Activated CD4-positive, alpha-beta memory T cell treated with anti-CD3 and anti-CD28 coated beads for 36 hours (primary cell): ENCODE data around the gene MRPS23. TPM values are rescaled to one million over a fixed set of nuclear protein-coding genes. Genes with fewer than 3 reads are reported as not detected.

ENCODE experiments used
- CTCF ChIA-PET: fragments of 350-600 bp; sonication (Branson Sonifier 250); formaldehyde crosslinking; loops from one replicate; lab custom pipeline; 2021; ENCODE audit warnings: antibody characterized with exemption, inconsistent platforms; lab: Charles Lee
- POLR2A ChIA-PET: fragments of 350-600 bp; sonication (Branson Sonifier 250); formaldehyde crosslinking; loops from one replicate; lab custom pipeline; 2021; ENCODE audit warnings: antibody characterized with exemption; lab: Charles Lee
- DNase-seq: peaks from one replicate; pipeline ENCODE4 v3.0.0-alpha.2; 2020
- H3K27ac Mint-ChIP-seq: one replicate; pipeline ENCODE4 v1.8.0; 2021; ENCODE audit warnings: mixed read lengths
- H3K27me3 Mint-ChIP-seq: one replicate; pipeline ENCODE4 v1.8.0; 2021; ENCODE audit warnings: mixed read lengths
- H3K36me3 Mint-ChIP-seq: one replicate; pipeline ENCODE4 v1.8.0; 2021; ENCODE audit warnings: mixed read lengths
- H3K4me1 Mint-ChIP-seq: one replicate; pipeline ENCODE4 v1.8.0; 2021; ENCODE audit warnings: low read depth, mixed read lengths
- H3K4me3 Mint-ChIP-seq: one replicate; pipeline ENCODE4 v1.8.0; 2021; ENCODE audit warnings: mild to moderate bottlenecking, mixed read lengths
- H3K9me3 Mint-ChIP-seq: one replicate; pipeline ENCODE4 v1.8.0; 2021; ENCODE audit warnings: mixed read lengths
- intact Hi-C: fragments of 100-400 bp; cut with micrococcal nuclease; formaldehyde crosslinking; loops from one replicate; pipeline ENCODE4 v1.15.1; 2023
- total RNA-seq, 2 experiments: library from RNA; stranded (reverse); gene quantifications; one replicate each; pipeline ENCODE4 v1.2.3, GENCODE V29; 2021

The MRPS23 gene
- total RNA-seq, 2 experiments from 2014 or later = 58.2 to 64.1 TPM

DNA sequence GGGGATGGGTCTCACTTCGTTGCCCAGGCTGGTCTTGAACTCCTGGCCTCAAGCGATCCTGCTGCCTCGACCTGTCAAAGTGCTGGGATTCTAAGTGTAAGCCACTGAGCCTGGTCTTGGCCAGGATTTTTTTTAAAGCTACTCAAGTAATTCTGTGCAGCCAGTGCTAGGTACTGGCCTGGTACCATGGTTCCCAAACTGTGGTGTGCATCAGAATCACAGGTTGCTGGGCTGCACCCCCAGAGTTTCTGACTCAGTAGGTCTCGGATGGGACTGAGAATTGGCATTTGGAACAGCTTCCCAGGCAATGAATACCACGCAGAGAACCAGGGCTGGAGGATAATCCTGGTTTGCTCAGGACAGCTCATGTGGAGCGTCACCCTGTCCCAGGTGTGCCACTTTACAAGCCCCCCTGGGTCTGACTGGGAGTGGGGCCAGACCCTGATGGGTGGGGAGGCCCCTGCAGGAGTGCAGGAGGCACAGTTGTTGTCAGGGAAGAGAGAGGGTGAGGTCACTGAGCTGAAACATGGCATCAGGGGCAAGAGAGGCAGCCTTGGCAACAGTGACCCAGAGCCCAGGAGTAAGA, 10.7 kb upstream of the MRPS23 start:
- intact Hi-C loops = no loop called here
- DNase-seq = no peak
- CTCF ChIA-PET = interaction anchor here (0.8 to 9.4 kb wide), 20 partner anchors 10 to 389 kb away, joined by 3 to 170 read pairs (median 5); partner anchors contain the start of genes CUEDC1, MRPS23 and SRSF1
- POLR2A ChIA-PET = interaction anchor here (1.4 to 2.8 kb wide), 4 partner anchors 10 to 136 kb away, joined by 5 to 9 read pairs (median 8); partner anchors contain the start of gene MRPS23
- H3K9me3 Mint-ChIP-seq = no peaks in the 10 kb centered on the region
- no peak overlapping the region for H3K27ac Mint-ChIP-seq
- H3K4me3 Mint-ChIP-seq = peak overlapping the region; percentile 71
- peaks cover 13% of the 10 kb centered on the region for H3K4me1 Mint-ChIP-seq
- no peaks in the 10 kb centered on the region for H3K36me3 Mint-ChIP-seq
- H3K27me3 Mint-ChIP-seq = peaks cover 10% of the 10 kb centered on the region

DNA sequence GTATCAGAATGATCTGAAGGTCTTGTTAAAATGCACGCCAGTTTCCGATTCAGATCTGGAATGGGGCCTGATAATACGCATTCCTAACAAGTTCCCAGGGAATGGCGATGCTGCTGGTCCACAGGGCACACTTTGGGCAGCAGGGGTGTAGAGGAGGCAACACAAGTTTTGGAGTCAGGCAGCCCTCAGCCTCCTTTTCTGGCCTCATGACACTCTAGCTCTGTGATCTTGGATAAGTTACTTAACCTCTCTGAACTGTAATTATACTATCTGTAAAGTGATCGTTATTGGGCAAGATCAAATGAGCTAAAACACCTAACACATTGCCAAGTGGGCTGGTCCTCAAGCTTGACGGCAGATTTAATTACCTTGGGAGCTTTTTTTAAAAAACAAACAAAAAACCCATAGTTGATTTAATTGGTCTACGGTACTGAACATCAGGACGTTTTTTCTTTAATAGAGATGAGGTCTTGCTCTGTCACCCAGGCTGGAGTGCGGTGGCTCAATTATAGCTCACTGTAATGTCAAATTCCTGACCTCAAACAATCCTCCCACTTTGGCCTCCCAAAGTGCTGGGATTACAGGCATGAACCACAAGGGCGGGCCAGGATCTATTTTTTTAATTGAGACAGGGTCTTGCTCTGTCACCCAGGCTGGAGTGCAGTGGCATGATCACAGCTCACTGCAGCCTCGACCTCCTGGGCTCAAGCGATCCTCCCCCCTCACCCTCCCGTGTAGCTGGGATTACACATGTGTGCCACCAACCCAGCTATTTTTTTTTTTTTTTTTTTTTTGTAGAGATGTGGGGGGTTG, 10.0 kb upstream of the MRPS23 start:
- no peak for DNase-seq
- ChIA-PET CTCF (interaction anchor here (0.7 to 9.4 kb wide), 25 partner anchors 8 to 390 kb away, joined by 3 to 170 read pairs (median 5); partner anchors contain the start of genes CUEDC1, MRPS23 and SRSF1), POLR2A (interaction anchor here (1.4 to 2.8 kb wide), 4 partner anchors 10 to 137 kb away, joined by 5 to 9 read pairs (median 8); partner anchors contain the start of gene MRPS23)
- Mint-ChIP-seq H3K27me3 (peaks cover 10% of the 10 kb centered on the region), H3K4me1 (peaks cover 13% of the 10 kb centered on the region), H3K36me3 (no peaks in the 10 kb centered on the region), H3K4me3 (no peak overlapping the region), H3K27ac (no peak overlapping the region), H3K9me3 (no peaks in the 10 kb centered on the region)
- intact Hi-C loops = loop anchor here (10.0 kb wide), 1 partner anchor 225 kb away; the partner anchor contains the start of gene DYNLL2

DNA sequence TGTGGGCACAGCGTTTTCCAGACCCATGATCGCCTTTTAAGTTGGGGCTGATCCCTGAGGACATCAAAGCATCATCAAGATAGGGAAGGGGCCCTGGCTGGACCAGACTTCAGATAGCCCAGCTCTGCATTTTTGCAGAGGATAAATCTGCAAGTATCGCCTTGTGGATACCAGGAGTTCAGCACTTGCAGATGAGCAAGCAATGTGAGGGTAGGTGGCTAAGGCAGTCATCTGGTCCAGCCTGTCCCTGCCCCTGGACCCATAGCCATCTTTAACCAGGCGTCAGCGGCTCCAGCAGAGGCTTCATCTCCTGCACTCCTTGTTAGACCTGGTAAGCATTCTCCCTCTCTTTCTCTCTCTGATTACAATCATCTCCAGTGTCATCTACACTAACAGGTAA, 9.0 kb upstream of the MRPS23 start:
- CTCF ChIA-PET = interaction anchor here (0.8 to 9.4 kb wide), 19 partner anchors 8 to 295 kb away, joined by 3 to 170 read pairs (median 9); partner anchors contain the start of genes MRPS23 and SRSF1

DNA sequence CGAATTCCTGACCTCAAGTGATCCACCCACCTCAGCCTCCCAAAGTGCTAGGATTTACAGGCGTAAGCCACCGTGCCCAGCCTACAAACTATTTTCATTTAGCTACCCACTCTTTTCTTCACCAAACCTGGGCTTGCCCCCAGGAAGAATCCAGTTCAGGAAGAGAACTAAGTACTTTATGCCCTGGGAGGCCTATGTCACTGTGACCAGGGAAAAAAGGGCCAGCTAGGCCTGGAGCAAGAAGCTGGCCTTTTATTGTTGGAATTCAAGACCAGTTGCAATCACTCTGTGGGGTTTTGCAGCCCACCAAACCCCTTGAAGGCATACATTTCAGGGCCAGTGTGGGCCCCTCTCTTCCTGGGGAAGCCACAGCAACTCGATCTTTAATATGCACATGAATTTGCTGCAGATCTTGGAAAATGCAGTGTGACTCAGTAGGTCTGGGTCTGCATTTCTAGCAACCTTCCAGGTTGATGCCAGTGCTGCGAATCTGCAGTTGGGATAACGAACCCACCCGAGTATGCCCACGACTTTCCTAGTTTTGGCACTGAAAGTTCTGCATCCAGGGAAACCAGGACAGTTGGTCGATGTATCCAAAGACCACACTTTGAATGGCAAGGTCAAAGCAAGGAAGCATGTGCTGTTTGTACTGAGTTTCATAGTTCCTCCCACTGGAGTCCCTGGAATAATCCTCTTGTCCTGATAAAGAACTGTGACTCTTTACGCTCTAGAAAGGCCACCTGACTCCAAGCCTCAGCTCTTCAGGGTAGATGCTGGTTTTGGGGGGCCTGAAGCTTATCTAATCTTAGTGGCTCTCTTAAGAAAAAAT, 7.2 kb upstream of the MRPS23 start:
- H3K27ac Mint-ChIP-seq = no peak overlapping the region
- intact Hi-C loops = loop anchor here (10.0 kb wide), 1 partner anchor 228 kb away; the partner anchor contains the start of gene DYNLL2
- DNase-seq = no peak

More for the DNA sequence above, 9.0 kb upstream of the MRPS23 start:
- H3K27me3 Mint-ChIP-seq = peaks cover 10% of the 10 kb centered on the region
- no peak overlapping the region for H3K4me3 Mint-ChIP-seq
- H3K9me3 Mint-ChIP-seq = no peaks in the 10 kb centered on the region
- no peaks in the 10 kb centered on the region for H3K36me3 Mint-ChIP-seq
- H3K27ac Mint-ChIP-seq = no peak overlapping the region
- intact Hi-C loops = loop anchor here (1.0 to 10.0 kb wide), 3 partner anchors 136 to 254 kb away; partner anchors contain the start of gene DYNLL2
- POLR2A ChIA-PET = interaction anchor here (0.8 to 2.4 kb wide), 3 partner anchors 11 to 141 kb away, joined by 3 to 8 read pairs (median 4); no protein-coding TSS in a partner anchor
- DNase-seq = no peak
- peaks cover 13% of the 10 kb centered on the region for H3K4me1 Mint-ChIP-seq

DNA sequence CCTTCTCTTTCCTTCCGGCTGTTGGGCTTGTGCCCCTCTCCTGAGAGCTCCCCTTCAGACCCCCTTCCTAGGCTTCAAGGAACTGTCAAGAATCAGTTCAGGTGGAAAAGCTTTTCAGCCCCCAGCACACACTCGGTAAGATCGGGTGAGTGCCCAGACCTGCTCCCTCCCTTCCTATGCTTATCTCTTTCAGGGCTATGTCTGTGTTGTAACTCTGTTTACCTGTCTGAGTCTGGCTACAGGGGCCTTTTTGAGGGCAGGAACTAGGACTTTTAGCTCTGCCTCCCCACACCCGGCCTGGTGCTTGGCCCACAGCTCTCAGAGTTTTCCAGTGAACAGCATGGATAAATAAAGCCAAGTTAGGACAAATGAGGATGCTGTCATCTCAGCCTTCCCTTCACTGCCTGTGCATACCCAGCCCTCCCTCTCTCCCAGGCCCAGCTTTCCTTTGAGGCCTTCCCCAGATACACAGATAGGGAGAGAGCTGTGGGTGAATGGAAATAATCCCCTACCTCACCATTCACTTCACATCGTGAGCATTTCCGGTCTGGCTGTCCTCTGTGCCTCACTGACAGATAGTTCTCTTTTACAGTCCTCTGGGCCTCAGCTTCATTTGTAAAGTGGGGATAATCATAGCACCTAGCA, 5.7 kb upstream of the MRPS23 start:
- H3K4me1 Mint-ChIP-seq = peaks cover 14% of the 10 kb centered on the region
- H3K9me3 Mint-ChIP-seq = no peaks in the 10 kb centered on the region
- intact Hi-C loops = loop anchor here (10.0 kb wide), 1 partner anchor 229 kb away; the partner anchor contains the start of gene DYNLL2
- ChIA-PET POLR2A (interaction anchor here (0.7 kb wide), 1 partner anchor 144 kb away, joined by 3 read pairs; no protein-coding TSS in a partner anchor), CTCF (interaction anchor here (0.9 to 9.4 kb wide), 6 partner anchors 22 to 257 kb away, joined by 3 to 170 read pairs (median 6); no protein-coding TSS in a partner anchor)
- peaks cover 6% of the 10 kb centered on the region for H3K27me3 Mint-ChIP-seq
- no peak for DNase-seq
- no peaks in the 10 kb centered on the region for H3K36me3 Mint-ChIP-seq
- no peak overlapping the region for H3K4me3 Mint-ChIP-seq
- no peak overlapping the region for H3K27ac Mint-ChIP-seq

More for the DNA sequence above, 7.2 kb upstream of the MRPS23 start:
- Mint-ChIP-seq H3K27me3 (peaks cover 8% of the 10 kb centered on the region), H3K9me3 (no peaks in the 10 kb centered on the region), H3K36me3 (no peaks in the 10 kb centered on the region), H3K4me3 (no peak overlapping the region), H3K4me1 (peaks cover 12% of the 10 kb centered on the region)
- CTCF ChIA-PET = interaction anchor here (0.7 to 9.4 kb wide), 12 partner anchors 10 to 256 kb away, joined by 3 to 170 read pairs (median 8); partner anchors contain the start of gene SRSF1
- POLR2A ChIA-PET = no interaction called here

DNA sequence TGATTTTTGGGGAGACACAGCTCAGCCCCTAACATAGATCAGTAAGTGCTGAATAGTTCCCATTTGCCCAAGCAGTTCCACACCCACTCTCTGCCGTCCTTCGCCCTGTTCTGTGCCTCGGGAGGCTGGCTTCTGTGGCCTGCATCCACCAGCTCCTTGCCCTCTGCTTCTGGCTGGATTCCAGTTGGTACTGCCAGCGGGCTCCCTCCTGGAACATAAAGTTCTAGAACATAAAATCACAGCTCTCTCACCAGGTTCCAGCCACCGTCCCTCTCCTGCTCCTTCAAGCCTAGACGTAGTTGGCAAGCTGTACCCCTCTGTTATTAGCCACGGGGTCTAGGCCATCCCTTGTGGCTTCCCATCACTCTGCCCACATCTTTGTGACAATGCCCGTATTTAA, 3.9 kb upstream of the MRPS23 start:
- H3K4me3 Mint-ChIP-seq = no peak overlapping the region
- H3K4me1 Mint-ChIP-seq = peaks cover 22% of the 10 kb centered on the region
- H3K9me3 Mint-ChIP-seq = no peaks in the 10 kb centered on the region
- H3K27ac Mint-ChIP-seq = no peak overlapping the region
- intact Hi-C loops = loop anchor here (5.0 to 10.0 kb wide), 2 partner anchors 231 to 766 kb away; partner anchors contain the start of genes AKAP1 and DYNLL2
- H3K27me3 Mint-ChIP-seq = peaks cover 2% of the 10 kb centered on the region
- ChIA-PET POLR2A (no interaction called here), CTCF (interaction anchor here (0.9 to 9.4 kb wide), 4 partner anchors 12 to 258 kb away, joined by 3 to 170 read pairs (median 10); no protein-coding TSS in a partner anchor)
- H3K36me3 Mint-ChIP-seq = peaks cover 9% of the 10 kb centered on the region
- DNase-seq = no peak

DNA sequence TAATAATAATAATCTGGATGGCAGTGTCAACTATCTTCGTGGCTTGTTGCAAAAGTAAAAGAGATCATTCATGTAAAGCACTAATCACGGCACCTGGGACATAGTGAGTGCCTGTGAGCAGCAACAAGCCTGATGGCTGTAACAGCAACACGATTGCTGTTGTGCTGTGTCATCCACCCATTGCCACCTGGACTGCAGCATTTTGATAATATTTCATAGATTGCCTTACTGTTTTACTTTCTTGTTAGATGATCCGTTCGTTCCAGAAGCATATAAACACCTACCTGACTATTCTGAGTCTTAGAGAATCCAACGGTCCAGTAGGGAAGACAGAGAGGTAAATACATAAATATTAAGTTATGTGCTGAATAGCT, 3.1 kb upstream of the MRPS23 start:
- Mint-ChIP-seq H3K4me3 (no peak overlapping the region), H3K36me3 (peaks cover 14% of the 10 kb centered on the region)
- POLR2A ChIA-PET = no interaction called here

DNA sequence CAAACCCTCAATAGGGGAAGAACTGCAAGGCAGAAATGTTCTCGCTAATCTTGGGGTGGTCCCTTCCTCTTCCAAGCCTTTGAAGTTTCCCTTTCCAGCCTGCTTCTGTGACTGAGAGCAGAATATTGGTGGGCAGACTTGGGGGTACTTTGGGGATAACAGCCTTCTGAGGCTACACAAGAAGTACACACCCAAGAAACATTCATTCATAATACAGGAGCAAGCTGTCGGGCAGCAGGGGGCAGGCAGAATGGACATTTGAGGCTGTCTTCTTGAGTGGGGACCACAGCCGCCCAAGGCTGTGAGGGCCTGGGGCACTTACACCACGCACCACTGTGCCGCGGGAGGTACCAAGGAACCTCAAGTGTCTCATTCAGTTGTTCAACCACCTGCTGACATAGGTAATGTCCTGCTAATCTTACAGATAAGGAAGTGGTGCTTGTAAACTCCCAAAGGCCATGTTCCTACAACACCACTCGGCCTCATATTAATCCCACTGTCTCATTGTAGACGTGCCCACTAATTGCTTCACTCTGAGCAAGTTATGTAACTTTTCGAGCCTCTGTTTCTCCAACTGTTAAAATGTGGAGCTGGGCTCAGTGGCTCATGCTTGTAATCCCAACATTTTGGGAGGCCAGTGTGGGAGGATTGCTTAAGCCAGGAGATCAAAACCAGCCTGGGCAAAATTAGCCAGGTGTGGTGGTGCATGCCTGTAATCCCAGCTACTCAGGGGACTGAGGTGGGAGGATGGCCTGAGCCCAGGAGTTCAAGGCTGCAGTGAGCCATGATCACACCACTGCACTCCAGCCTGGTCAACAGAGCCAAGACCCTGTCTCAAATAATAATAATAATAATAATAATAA, 2.5 kb upstream of the MRPS23 start:
- ChIA-PET POLR2A (interaction anchor here (0.8 kb wide), 1 partner anchor 136 kb away, joined by 4 read pairs; the partner anchor contains the start of gene VEZF1), CTCF (interaction anchor here (0.8 to 9.4 kb wide), 5 partner anchors 8 to 260 kb away, joined by 3 to 170 read pairs (median 4); no protein-coding TSS in a partner anchor)
- DNase-seq = no peak
- peak overlapping the region; percentile 37 for H3K4me3 Mint-ChIP-seq
- no peaks in the 10 kb centered on the region for H3K27me3 Mint-ChIP-seq
- H3K27ac Mint-ChIP-seq = peak overlapping the region; percentile 35
- H3K9me3 Mint-ChIP-seq = no peaks in the 10 kb centered on the region
- intact Hi-C loops = loop anchor here (5.0 to 10.0 kb wide), 2 partner anchors 232 to 765 kb away; partner anchors contain the start of genes AKAP1 and DYNLL2
- H3K4me1 Mint-ChIP-seq = peaks cover 29% of the 10 kb centered on the region
- H3K36me3 Mint-ChIP-seq = peaks cover 14% of the 10 kb centered on the region

More for the DNA sequence above, 3.1 kb upstream of the MRPS23 start:
- H3K9me3 Mint-ChIP-seq = no peaks in the 10 kb centered on the region
- no peak overlapping the region for H3K27ac Mint-ChIP-seq
- intact Hi-C loops = loop anchor here (5.0 to 10.0 kb wide), 2 partner anchors 232 to 766 kb away; partner anchors contain the start of genes AKAP1 and DYNLL2
- H3K4me1 Mint-ChIP-seq = peaks cover 29% of the 10 kb centered on the region
- no peaks in the 10 kb centered on the region for H3K27me3 Mint-ChIP-seq
- CTCF ChIA-PET = interaction anchor here (0.8 to 9.4 kb wide), 3 partner anchors 13 to 260 kb away, joined by 3 to 170 read pairs (median 3); no protein-coding TSS in a partner anchor
- DNase-seq = no peak

DNA sequence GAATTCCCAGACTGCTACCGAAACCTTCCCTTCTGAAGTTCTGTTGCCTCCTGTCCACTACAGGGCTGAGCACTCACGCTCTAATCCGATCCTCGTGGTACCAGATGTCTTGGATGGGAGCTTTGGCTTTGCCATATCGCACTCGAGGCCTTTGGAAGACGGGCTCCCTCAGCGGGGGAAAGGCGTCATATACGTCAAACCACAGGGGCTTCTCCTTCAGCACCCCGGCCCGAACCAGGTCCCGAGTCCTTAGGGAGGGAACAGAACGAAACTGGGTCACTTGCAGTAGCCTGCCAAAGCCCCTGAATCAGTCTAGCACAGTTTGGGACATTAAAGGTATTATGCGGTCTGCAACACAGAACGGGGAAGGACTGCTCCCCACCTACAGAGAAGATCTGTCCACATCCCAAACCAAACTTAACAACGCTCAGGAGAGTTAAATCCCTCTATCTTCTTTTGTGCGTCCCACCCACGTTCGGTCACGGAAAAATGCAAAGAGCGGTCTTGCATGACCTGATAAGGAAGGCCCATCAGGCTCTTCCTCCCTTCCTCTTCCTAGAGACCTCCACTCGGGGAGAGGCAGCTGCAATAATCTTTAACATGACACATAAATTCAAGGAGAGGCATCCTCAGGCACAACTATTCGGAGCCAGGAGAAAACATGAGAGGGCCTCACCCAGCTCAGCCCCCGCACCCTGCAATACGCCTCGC, 526 bp downstream of the MRPS23 start:
- Mint-ChIP-seq H3K36me3 (peaks cover 18% of the 10 kb centered on the region), H3K4me3 (peak overlapping the region; percentile 98), H3K27me3 (no peaks in the 10 kb centered on the region), H3K4me1 (peaks cover 34% of the 10 kb centered on the region), H3K27ac (peak overlapping the region; percentile 98), H3K9me3 (no peaks in the 10 kb centered on the region)
- intact Hi-C loops = no loop called here
- DNase-seq = peak; percentile 16
- ChIA-PET POLR2A (interaction anchor here (0.8 to 2.0 kb wide), 7 partner anchors 11 to 765 kb away, joined by 3 to 20 read pairs (median 6); partner anchors contain the start of genes AKAP1 and SRSF1), CTCF (interaction anchor here (1.1 to 4.7 kb wide), 9 partner anchors 11 to 801 kb away, joined by 3 to 29 read pairs (median 6); no protein-coding TSS in a partner anchor)
